Measurements from ENCODE around the gene ZPBP2. TPM values are rescaled to one million over a fixed set of nuclear protein-coding genes. Genes with fewer than 3 reads are reported as not detected.
"Not testable (repeated sequence)": the region's sequence is repeated elsewhere in the genome, so short reads cannot be mapped to it uniquely, and the experiment has no call there.

ZPBP2 gene
- total and polyA plus RNA-seq, 10 donors = 0.16 to 0.46 (median 0.23) TPM; not detected in 4

DNA sequence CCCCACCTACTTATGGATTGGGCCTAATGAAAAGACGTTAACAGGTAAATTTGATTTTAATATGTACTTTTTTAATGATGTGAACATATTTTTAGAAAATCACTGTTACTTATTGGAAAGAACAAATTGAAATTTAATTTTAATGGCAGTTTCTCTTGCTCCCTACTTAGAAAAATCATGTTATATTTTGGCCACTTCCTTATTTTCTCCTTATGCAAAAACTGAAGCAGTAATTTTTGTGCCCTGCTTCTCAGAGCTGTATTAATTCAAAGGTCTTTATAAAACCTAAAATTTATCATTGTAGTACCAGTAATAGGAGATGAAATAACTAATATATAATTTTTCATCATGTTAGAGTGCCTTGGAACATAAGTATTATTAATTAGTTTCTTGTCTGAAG is 2.8 kb downstream of the ZPBP2 start:
- Histone ChIP-seq H3K4me1 (peaks cover 0 to 62% (median 19%) of the 10 kb centered on the region in 6 donors), H3K27ac (peak overlapping the region in 3 of 8 donors; percentile 11 to 36 (median 15)), H3K36me3 (no peaks in the 10 kb centered on the region), H3K9me3 (peaks cover 0 to 10% (median 0%) of the 10 kb centered on the region in 8 donors), H3K27me3 (replicated peaks in 1 of 7) (peaks cover 0 to 27% (median 10%) of the 10 kb centered on the region in 7 donors), H3K4me3 (no peak overlapping the region)
- TF ChIP-seq POLR2AphosphoS5 (IDR thresholded peaks at IDR 0.05) = no peak
- TF ChIP-seq POLR2A (IDR thresholded peaks at IDR 0.05) = no peak
- no peak for TF ChIP-seq CTCF (IDR thresholded peaks at IDR 0.05 in 8 of 11, conservative IDR thresholded peaks at IDR 0.05 in 3 of 11)
- WGBS, 5 donors = 71 to 88% (median 82%) methylated on average over 1 of the region's 1 CpG
- no peak for DNase-seq
- intact Hi-C loops (cut with DNase I; ENCODE audit: low total_unique reads) = no loop called here

DNA sequence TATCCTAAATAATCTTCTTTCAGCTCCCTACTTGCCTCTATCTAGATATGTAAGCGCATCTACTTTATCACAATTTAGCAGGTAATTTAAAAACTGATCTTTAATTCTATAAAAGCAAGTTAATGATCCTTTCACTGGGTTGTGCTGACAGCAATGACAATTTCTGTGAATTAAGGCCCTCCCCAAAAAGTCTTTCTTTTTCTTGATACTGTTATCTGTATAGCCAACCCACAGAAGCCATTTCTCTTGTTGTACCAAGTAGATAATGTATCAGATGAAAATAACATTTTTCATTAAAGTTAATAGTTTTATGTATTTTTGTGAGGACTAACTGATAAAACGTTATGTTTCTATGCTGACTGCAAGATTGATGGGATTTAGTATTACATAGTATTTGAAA is 3.8 kb downstream of the ZPBP2 start:
- intact Hi-C loops (cut with DNase I; ENCODE audit: low total_unique reads) = no loop called here
- Histone ChIP-seq H3K27me3 (replicated peaks in 1 of 7) (peaks cover 0 to 27% (median 10%) of the 10 kb centered on the region in 7 donors), H3K4me3 (no peak overlapping the region), H3K36me3 (no peaks in the 10 kb centered on the region), H3K4me1 (peaks cover 0 to 52% (median 13%) of the 10 kb centered on the region in 6 donors), H3K9me3 (peaks cover 0 to 10% (median 0%) of the 10 kb centered on the region in 8 donors), H3K27ac (peak overlapping the region in 2 of 8 donors; percentile 15 to 26)
- WGBS, 5 donors = 79 to 91% (median 85%) methylated on average over 2 of the region's 2 CpGs
- TF ChIP-seq POLR2A (IDR thresholded peaks at IDR 0.05) (no peak), POLR2AphosphoS5 (IDR thresholded peaks at IDR 0.05) (no peak), CTCF (IDR thresholded peaks at IDR 0.05 in 8 of 11, conservative IDR thresholded peaks at IDR 0.05 in 3 of 11) (no peak)
- DNase-seq = no peak

GRCh38 chr17:39872751-39873150 is 4.7 kb downstream of the ZPBP2 start:
- 88 to 93% (median 90%) methylated on average over 2 of the region's 2 CpGs for WGBS, 5 donors
- H3K27ac ChIP-seq = no peak overlapping the region
- H3K4me1 ChIP-seq = peaks cover 0 to 43% (median 8%) of the 10 kb centered on the region in 6 donors
- H3K4me3 ChIP-seq = peak overlapping the region in 1 of 8 donors; percentile 19
- peaks cover 0 to 17% (median 5%) of the 10 kb centered on the region in 7 donors for H3K27me3 ChIP-seq (replicated peaks in 1 of 7)
- H3K36me3 ChIP-seq = no peaks in the 10 kb centered on the region
- no peak for DNase-seq
- TF ChIP-seq CTCF (IDR thresholded peaks at IDR 0.05 in 8 of 11, conservative IDR thresholded peaks at IDR 0.05 in 3 of 11) = peak in 7 of 11 experiments; percentile 7 to 58 (median 26)
- TF ChIP-seq POLR2AphosphoS5 (IDR thresholded peaks at IDR 0.05) = no peak
- H3K9me3 ChIP-seq = peaks cover 0 to 10% (median 0%) of the 10 kb centered on the region in 8 donors
- intact Hi-C loops (cut with DNase I; ENCODE audit: low total_unique reads) = no loop called here

DNA sequence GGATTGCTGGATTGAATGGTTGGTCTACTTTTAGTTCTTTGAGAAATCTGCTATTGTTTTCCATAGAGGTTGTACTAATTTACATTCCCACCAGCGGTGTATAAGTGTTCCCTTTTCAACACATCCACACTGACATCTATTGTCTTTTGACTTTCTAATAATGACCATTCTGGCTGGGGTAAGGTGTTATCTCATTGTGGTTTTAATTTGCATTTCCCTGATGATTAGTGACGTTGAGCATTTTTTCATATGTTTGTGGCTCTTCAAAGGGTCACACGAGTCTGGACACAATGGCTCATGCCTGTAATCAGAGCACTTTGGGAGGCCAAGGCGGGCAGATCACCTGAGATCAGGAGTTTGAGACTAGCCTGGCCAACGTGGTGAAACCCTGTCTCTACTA is 18.1 kb downstream of the ZPBP2 start:
- not testable (repeated sequence) for H3K9me3 ChIP-seq; H3K27ac ChIP-seq; H3K4me3 ChIP-seq; H3K27me3 ChIP-seq (replicated peaks in 1 of 7); DNase-seq; H3K36me3 ChIP-seq; H3K4me1 ChIP-seq
- intact Hi-C loops (cut with DNase I; ENCODE audit: low total_unique reads) = loop anchor here (10.0 kb wide), 1 partner anchor 79 kb away; the partner anchor contains the start of gene GSDMA
- WGBS, 5 donors = 69 to 75% (median 73%) methylated on average over 5 of the region's 5 CpGs

- Histone ChIP-seq H3K4me3 (no peak overlapping the region), H3K4me1 (no peaks in the 10 kb centered on the region), H3K36me3 (no peaks in the 10 kb centered on the region), H3K27me3 (replicated peaks in 1 of 7) (peaks cover 0 to 9% (median 0%) of the 10 kb centered on the region in 7 donors), H3K9me3 (no peaks in the 10 kb centered on the region), H3K27ac (no peak overlapping the region)
- no peak for DNase-seq
- intact Hi-C loops (cut with DNase I; ENCODE audit: low total_unique reads) = loop anchor here (10.0 kb wide), 1 partner anchor 78 kb away; the partner anchor contains the start of gene GSDMA
- TF ChIP-seq CTCF (IDR thresholded peaks at IDR 0.05 in 8 of 11, conservative IDR thresholded peaks at IDR 0.05 in 3 of 11) (no peak), POLR2AphosphoS5 (IDR thresholded peaks at IDR 0.05) (no peak), POLR2A (IDR thresholded peaks at IDR 0.05) (no peak)
Measured at GRCh38 chr17:39887078-39887477, 19.1 kb downstream of the ZPBP2 start.

Measured in spleen (tissue), 11 donors.